ENCODE measurements around the gene TWNK.

Gene TWNK

GRCh38 chr10:100986952-100987684, at the start of gene TWNK, which contains the start of gene MRPL43:
TSS of gene TWNK (plus strand) at chr10:100987543. CDS start at chr10:100988211, 668 bp downstream.
TSS of gene MRPL43 (minus strand) at chr10:100987497. CDS start at chr10:100987443, 54 bp downstream.
- FAIRE-seq, result peak; percentile 79
- peak; percentile 91 for DNase-seq (ENCODE audit: low spot score)

- no peak for FAIRE-seq
- no peak for DNase-seq (ENCODE audit: low spot score)
Measured at GRCh38 chr10:100939763-100940344, 47.5 kb upstream of the TWNK start.

- FAIRE-seq, result no peak
- no peak for DNase-seq (ENCODE audit: low spot score)
Measured at GRCh38 chr10:100942229-100942628, 45.1 kb upstream of the TWNK start.

- DNase-seq (ENCODE audit: low spot score) (no peak), FAIRE-seq (no peak)
Measured at GRCh38 chr10:100943508-100943907, 43.8 kb upstream of the TWNK start.

GRCh38 chr10:100945754-100946153, 41.6 kb upstream of the TWNK start:
- FAIRE-seq (no peak), DNase-seq (ENCODE audit: low spot score) (no peak)

- FAIRE-seq (no peak), DNase-seq (ENCODE audit: low spot score) (no peak)
Measured at GRCh38 chr10:100948916-100949315, 38.4 kb upstream of the TWNK start.

- no peak for DNase-seq (ENCODE audit: low spot score)
- no peak for FAIRE-seq
Measured at GRCh38 chr10:100960251-100960650, 27.1 kb upstream of the TWNK start.

GRCh38 chr10:100962351-100963080, 24.8 kb upstream of the TWNK start:
- FAIRE-seq, result no peak
- DNase-seq (ENCODE audit: low spot score), result no peak

- FAIRE-seq, result no peak
- DNase-seq (ENCODE audit: low spot score), result no peak
Measured at GRCh38 chr10:100963826-100964225, 23.5 kb upstream of the TWNK start.

GRCh38 chr10:100965820-100966219, 21.5 kb upstream of the TWNK start:
- FAIRE-seq (no peak), DNase-seq (ENCODE audit: low spot score) (no peak)

GRCh38 chr10:100966887-100967286, 20.5 kb upstream of the TWNK start:
- no peak for FAIRE-seq
- no peak for DNase-seq (ENCODE audit: low spot score)

GRCh38 chr10:100967332-100967731, 20.0 kb upstream of the TWNK start:
- DNase-seq (ENCODE audit: low spot score) (no peak), FAIRE-seq (no peak)

GRCh38 chr10:100968062-100968736, 19.1 kb upstream of the TWNK start:
- no peak for FAIRE-seq
- DNase-seq (ENCODE audit: low spot score), result no peak

GRCh38 chr10:100968863-100969186, 18.5 kb upstream of the TWNK start:
- FAIRE-seq (no peak), DNase-seq (ENCODE audit: low spot score) (no peak)

- no peak for FAIRE-seq
- DNase-seq (ENCODE audit: low spot score), result peak; percentile 76
Measured at GRCh38 chr10:100969187-100970075, 17.9 kb upstream of the TWNK start, which contains the start of gene SEMA4G. TSS of gene SEMA4G (plus strand) at chr10:100969504. CDS start at chr10:100972913, 3,409 bp downstream.

GRCh38 chr10:100970076-100970913, 17.0 kb upstream of the TWNK start:
- FAIRE-seq, result no peak
- peak; percentile 64 for DNase-seq (ENCODE audit: low spot score)

- FAIRE-seq (peak; percentile 83), DNase-seq (ENCODE audit: low spot score) (no peak)
Measured at GRCh38 chr10:100970914-100971811, 16.2 kb upstream of the TWNK start.

GRCh38 chr10:100972115-100972903, 15.0 kb upstream of the TWNK start:
- FAIRE-seq, result no peak
- no peak for DNase-seq (ENCODE audit: low spot score)
